HepG2 (cell line): ENCODE data around the gene LOC128125822.

Experiments
- ATAC-seq: fragments of 200-7000 bp; cut with Tn5 transposase; 3 replicates; pipeline ENCODE4 v1.9.1; 2020; ENCODE audit warnings: mild to moderate bottlenecking, moderate library complexity
- BruUV-seq: library from RNA; stranded (reverse); fragments of 400-500 nt; replicated peaks from 2 replicates; lab custom pipeline; 2021; lab: Mats Ljungman, UMichigan
- CTCF ChIA-PET: fragments of 300-600 bp; formaldehyde crosslinking; extraction: SDS; loops from one replicate; lab custom pipeline; 2021; ENCODE audit warnings: low total read pairs, inconsistent platforms, low intra/inter-chr PET ratio; lab: Yijun Ruan, JAX
- POLR2A ChIA-PET: fragments of 350-600 bp; sonication (Branson Sonifier 250); formaldehyde crosslinking; loops from one replicate; lab custom pipeline; 2020; ENCODE audit warnings: antibody characterized with exemption, inconsistent platforms; lab: Yijun Ruan, JAX
- DNase-seq: peaks from one replicate; pipeline ENCODE4 v3.0.0-alpha.2; 2015; ENCODE audit warnings: low spot score
- FAIRE-seq: peaks from 3 replicates; lab custom pipeline; 2011; peaks lifted over from hg19 to GRCh38; lab: Jason Lieb, UNC
- H2AFZ ChIP-seq: one replicate; pipeline ENCODE4 v1.6.1; 2011; ENCODE audit warnings: low read length, inconsistent platforms
- H3K27ac ChIP-seq: fragments of 300-600 bp; 3 replicates; pipeline ENCODE4 v1.8.0; 2011; ENCODE audit warnings: mixed run types, mild to moderate bottlenecking, mixed read lengths, low read length, inconsistent platforms; ENCODE audit not compliant: insufficient read depth; ENCODE audit errors: extremely low read length
- H3K27me3 ChIP-seq, 2 experiments: fragments of 200-600 bp in 1 of 2; 2 replicates in 1 of 2; 3 replicates in 1 of 2; pipeline versions ENCODE4 v1.6.0 to v1.8.0; 2011; ENCODE audit warnings: low read length in 2 of 2, mild to moderate bottlenecking in 2 of 2, moderate library complexity in 2 of 2, inconsistent platforms in 1 of 2; ENCODE audit not compliant: insufficient read depth in 2 of 2, control insufficient read depth in 1 of 2
- H3K36me3 ChIP-seq, 2 experiments: fragments of 200-600 bp in 1 of 2; replicated peaks in 1 of 2; 2 replicates in 1 of 2; 3 replicates in 1 of 2; pipeline versions ENCODE4 v1.5.1 to v1.8.0; 2011; ENCODE audit warnings: low read length in 2 of 2, inconsistent platforms in 1 of 2; ENCODE audit not compliant: insufficient read depth in 2 of 2, control insufficient read depth in 1 of 2
- H3K4me1 ChIP-seq: 2 replicates; pipeline ENCODE4 v1.5.1; 2012; ENCODE audit warnings: low read length, inconsistent platforms; ENCODE audit not compliant: insufficient read depth
- H3K4me2 ChIP-seq: 2 replicates; pipeline ENCODE4 v1.6.0; 2011; ENCODE audit warnings: low read depth, low read length, inconsistent platforms
- H3K4me3 ChIP-seq, 3 experiments: fragments of 200-600 bp in 1 of 3; sonication (generic), shearing (Covaris generic) in 1 of 3; replicated peaks in 1 of 3; 2 replicates each; pipeline ENCODE4 v1.5.1; 2011 to 2016; ENCODE audit warnings: low read length in 3 of 3, inconsistent platforms in 2 of 3, low read depth in 2 of 3, mild to moderate bottlenecking in 2 of 3, control low read depth in 1 of 3, mixed read lengths in 1 of 3; ENCODE audit not compliant: insufficient read depth in 1 of 3
- H3K79me2 ChIP-seq: one replicate; pipeline ENCODE4 v1.6.1; 2011; ENCODE audit warnings: low read length, inconsistent platforms; ENCODE audit not compliant: insufficient read depth
- H3K9ac ChIP-seq: 2 replicates; pipeline ENCODE4 v1.6.0; 2011; ENCODE audit warnings: mild to moderate bottlenecking, low read depth, low read length, inconsistent platforms; ENCODE audit not compliant: insufficient read depth
- H3K9me3 ChIP-seq: 2 replicates; pipeline ENCODE4 v1.5.1; 2012; ENCODE audit warnings: mild to moderate bottlenecking, low read length
- H4K20me1 ChIP-seq: 2 replicates; pipeline ENCODE4 v1.6.0; 2011; ENCODE audit warnings: inconsistent platforms, mild to moderate bottlenecking, low read length, moderate library complexity; ENCODE audit not compliant: insufficient read depth
- CBX5 ChIP-seq: sonication (generic); formaldehyde crosslinking; IDR thresholded peaks from 2 replicates; pipeline ENCODE4 v1.4.0; 2020; ENCODE audit warnings: missing genetic modification reagents, borderline replicate concordance
- DNMT3B ChIP-seq: conservative IDR thresholded peaks from 2 replicates; pipeline ENCODE4 v1.6.1; 2016; ENCODE audit warnings: missing biosample characterization, control low read depth
- FOXA1 ChIP-seq, 2 experiments: fragments of 450-650 bp in 1 of 2; sonication (generic) in 1 of 2; formaldehyde crosslinking in 1 of 2; IDR thresholded peaks; 2 replicates each; pipeline versions ENCODE4 v1.4.0 to v1.6.1; 2016 to 2020; ENCODE audit warnings: missing genetic modification reagents in 1 of 2
- HDAC1 ChIP-seq: sonication (generic); formaldehyde crosslinking; IDR thresholded peaks from 2 replicates; pipeline ENCODE4 v1.5.1; 2020; ENCODE audit warnings: mild to moderate bottlenecking, missing genetic modification reagents
- HNRNPL ChIP-seq: fragments of 200-400 bp; formaldehyde crosslinking; IDR thresholded peaks from 2 replicates; pipeline ENCODE4 v1.6.1; 2017; ENCODE audit warnings: mild to moderate bottlenecking, low read depth, low read length
- KLF6 ChIP-seq: IDR thresholded peaks from 2 replicates; pipeline ENCODE4 v1.8.0; 2016; ENCODE audit warnings: missing biosample characterization, missing genetic modification reagents
- KLF9 ChIP-seq: IDR thresholded peaks from 2 replicates; pipeline ENCODE4 v1.6.1; 2016; ENCODE audit warnings: low read depth
- LCORL ChIP-seq, 2 experiments: fragments of 450-650 bp in 1 of 2; sonication (generic) in 1 of 2; formaldehyde crosslinking in 1 of 2; IDR thresholded peaks; 2 replicates each; pipeline versions ENCODE4 v1.5.0 to v1.6.1; 2017 to 2020; ENCODE audit warnings: antibody characterized with exemption in 1 of 2, missing genetic modification reagents in 1 of 2
- SKI ChIP-seq: fragments of 450-650 bp; IDR thresholded peaks from one replicate; pipeline ENCODE4 v1.6.1; 2018; ENCODE audit warnings: mild to moderate bottlenecking; ENCODE audit not compliant: partially characterized antibody
- SP1 ChIP-seq, 2 experiments: fragments of 450-650 bp in 1 of 2; sonication (generic) in 1 of 2; formaldehyde crosslinking in 1 of 2; IDR thresholded peaks; 2 replicates each; pipeline versions ENCODE4 v1.4.0 to v1.6.1; 2016 to 2020; ENCODE audit warnings: missing genetic modification reagents in 1 of 2
- TCF12 ChIP-seq, 2 experiments: fragments of 450-650 bp in 1 of 2; sonication (generic) in 1 of 2; formaldehyde crosslinking in 1 of 2; IDR thresholded peaks; 2 replicates each; pipeline versions ENCODE4 v1.6.1 to v1.8.0; 2017 to 2022; ENCODE audit warnings: antibody characterized with exemption in 1 of 2, mild to moderate bottlenecking in 1 of 2, missing genetic modification reagents in 1 of 2, moderate library complexity in 1 of 2
- ZBTB42 ChIP-seq: sonication (generic); formaldehyde crosslinking; IDR thresholded peaks from 2 replicates; pipeline ENCODE4 v1.5.0; 2020; ENCODE audit warnings: mild to moderate bottlenecking, missing genetic modification reagents
- ZFP41 ChIP-seq: sonication (generic); formaldehyde crosslinking; IDR thresholded peaks from 2 replicates; pipeline ENCODE4 v1.4.0; 2020; ENCODE audit warnings: mild to moderate bottlenecking, missing genetic modification reagents, borderline replicate concordance
- WGBS: methylation state at CpG from one replicate; pipeline ENCODE4 v1.1.6; 2017; ENCODE audit warnings: low lambda C conversion rate; 5-methylcytosine and 5-hydroxymethylcytosine counted together
- in situ Hi-C: cut with HindIII; loops from 2 replicates; pipeline ENCODE4 v1.10.0; 2017; ENCODE audit warnings: low pct_unique_long_range_greater_than_20kb; ENCODE audit not compliant: extremely low pct_ligation_motif_present
- intact Hi-C: fragments of 100-400 bp; cut with micrococcal nuclease; formaldehyde crosslinking; loops from one replicate; pipeline ENCODE4 v1.10.0; 2022; ENCODE audit not compliant: unreplicated experiment
- TF ChIP-seq, protein P1 (sequence below): sonication (generic); formaldehyde crosslinking; IDR thresholded peaks from 2 replicates; pipeline ENCODE4 v1.4.0; 2020; ENCODE audit warnings: missing genetic modification reagents
- TF ChIP-seq, protein P2 (sequence below): sonication (generic); formaldehyde crosslinking; conservative IDR thresholded peaks from 2 replicates; pipeline ENCODE4 v1.4.0; 2020; ENCODE audit warnings: mild to moderate bottlenecking, missing genetic modification reagents, moderate library complexity
- TF ChIP-seq, protein P3 (sequence below): IDR thresholded peaks from 2 replicates; pipeline ENCODE4 v1.6.1; 2018; ENCODE audit warnings: missing genetic modification reagents, mild to moderate bottlenecking, missing compliant biosample characterization

The LOC128125822 gene

DNA sequence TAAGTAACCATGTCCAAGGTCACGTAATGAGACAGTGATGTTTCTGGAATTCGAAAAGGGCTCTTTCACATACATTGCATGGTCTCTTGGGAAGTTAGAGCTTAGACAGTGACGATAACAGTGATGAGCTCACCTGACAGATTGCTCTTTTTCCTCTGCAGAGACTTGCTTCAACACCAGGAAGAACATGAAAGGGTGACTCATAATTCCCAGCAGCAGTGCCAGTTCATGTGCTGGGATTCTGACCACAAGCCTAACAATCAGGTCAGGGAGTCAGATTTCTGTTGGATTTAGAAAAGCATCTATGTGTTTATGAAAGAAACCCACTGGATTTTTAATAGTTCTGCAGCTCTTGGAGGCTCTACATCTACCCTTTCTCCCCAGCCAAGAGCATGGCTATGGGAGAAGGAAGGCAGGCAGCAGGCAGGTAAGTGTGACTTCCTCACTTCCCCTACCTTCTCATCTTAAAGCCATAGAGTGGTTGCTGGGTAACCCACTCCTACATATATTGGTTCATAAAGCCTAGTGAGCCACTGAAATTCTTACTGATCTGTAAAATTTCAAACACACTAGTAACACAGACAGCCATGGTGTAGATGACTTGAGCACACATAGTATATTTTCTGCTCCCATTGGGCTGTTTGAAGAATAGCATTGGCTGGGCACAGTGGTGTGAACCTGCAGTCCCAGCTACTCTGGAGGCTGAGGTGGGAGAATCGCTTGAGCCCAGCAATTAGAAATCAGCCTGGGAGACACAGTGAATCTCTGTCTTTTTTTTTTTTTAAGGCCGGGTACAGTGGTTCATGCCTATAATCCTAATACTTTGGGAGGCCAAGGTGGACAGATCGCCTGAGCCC lies 44.4 kb upstream of the LOC128125822 start:
- H3K36me3 ChIP-seq, result peaks cover 11 to 27% of the 10 kb centered on the region in 2 experiments
- intact Hi-C loops, result loop anchor here (1.0 kb wide), 3 partner anchors 14 to 46 kb away; no protein-coding TSS in a partner anchor
- H3K79me2 ChIP-seq, result peaks cover 76% of the 10 kb centered on the region
- peaks cover 80% of the 10 kb centered on the region for H3K4me1 ChIP-seq
- H3K27ac ChIP-seq, result peak overlapping the region; percentile 82
- WGBS, result 61% methylated on average over 6 of the region's 6 CpGs
- peak; percentile 99 for DNase-seq
- peak; percentile 92 for ATAC-seq
- peak overlapping the region in 1 of 3 experiments; percentile 8; a peak in 1 of 6 replicates for H3K4me3 ChIP-seq
- H3K9me3 ChIP-seq, result no peaks in the 10 kb centered on the region
- no peaks in the 10 kb centered on the region for H3K27me3 ChIP-seq
- H3K4me2 ChIP-seq, result peak overlapping the region; percentile 70
- BruUV-seq, result TSS peak; percentile 3
- no peaks in the 10 kb centered on the region for H4K20me1 ChIP-seq
- ChIA-PET POLR2A (interaction anchor here (0.9 to 4.6 kb wide), 19 partner anchors 8 to 175 kb away, joined by 3 to 118 read pairs (median 5); no protein-coding TSS in a partner anchor), CTCF (no interaction called here)
- in situ Hi-C loops, result no loop called here
- H2AFZ ChIP-seq, result no peak overlapping the region
- H3K9ac ChIP-seq, result peak overlapping the region; percentile 75
- FAIRE-seq, result peak; percentile 66
- no peak for TF ChIP-seq SP1 (IDR thresholded peaks at IDR 0.05)
- TF ChIP-seq SP1 (CRISPR knock-in tag; IDR thresholded peaks at IDR 0.05), result no peak
- TF ChIP-seq KLF6 (CRISPR knock-in tag), result peak; percentile 71; the same call in 1 of the 2 replicates
- TF ChIP-seq, protein P1, sequence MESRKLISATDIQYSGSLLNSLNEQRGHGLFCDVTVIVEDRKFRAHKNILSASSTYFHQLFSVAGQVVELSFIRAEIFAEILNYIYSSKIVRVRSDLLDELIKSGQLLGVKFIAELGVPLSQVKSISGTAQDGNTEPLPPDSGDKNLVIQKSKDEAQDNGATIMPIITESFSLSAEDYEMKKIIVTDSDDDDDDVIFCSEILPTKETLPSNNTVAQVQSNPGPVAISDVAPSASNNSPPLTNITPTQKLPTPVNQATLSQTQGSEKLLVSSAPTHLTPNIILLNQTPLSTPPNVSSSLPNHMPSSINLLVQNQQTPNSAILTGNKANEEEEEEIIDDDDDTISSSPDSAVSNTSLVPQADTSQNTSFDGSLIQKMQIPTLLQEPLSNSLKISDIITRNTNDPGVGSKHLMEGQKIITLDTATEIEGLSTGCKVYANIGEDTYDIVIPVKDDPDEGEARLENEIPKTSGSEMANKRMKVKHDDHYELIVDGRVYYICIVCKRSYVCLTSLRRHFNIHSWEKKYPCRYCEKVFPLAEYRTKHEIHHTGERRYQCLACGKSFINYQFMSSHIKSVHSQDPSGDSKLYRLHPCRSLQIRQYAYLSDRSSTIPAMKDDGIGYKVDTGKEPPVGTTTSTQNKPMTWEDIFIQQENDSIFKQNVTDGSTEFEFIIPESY (CRISPR knock-in tag), result peak; percentile 74
- no peak for TF ChIP-seq HNRNPL
- peak; percentile 68 for TF ChIP-seq HDAC1
- TF ChIP-seq SKI, result peak; percentile 63
- TF ChIP-seq LCORL (IDR thresholded peaks at IDR 0.05), result no peak
- peak; percentile 77 for TF ChIP-seq LCORL (CRISPR knock-in tag; IDR thresholded peaks at IDR 0.05)
- TF ChIP-seq FOXA1 (IDR thresholded peaks at IDR 0.05), result no peak
- peak; percentile 75 for TF ChIP-seq FOXA1 (CRISPR knock-in tag; IDR thresholded peaks at IDR 0.05)
- TF ChIP-seq KLF9 (CRISPR knock-in tag), result no peak
- TF ChIP-seq CBX5 (CRISPR knock-in tag), result peak; percentile 77; the same call in 1 of the 2 replicates
- TF ChIP-seq DNMT3B (CRISPR knock-in tag), result peak; percentile 96
- no peak for TF ChIP-seq ZFP41
- no peak for TF ChIP-seq ZBTB42 (CRISPR knock-in tag)
- TF ChIP-seq TCF12 (IDR thresholded peaks at IDR 0.05), result no peak
- TF ChIP-seq TCF12 (CRISPR knock-in tag; IDR thresholded peaks at IDR 0.05), result no peak
- TF ChIP-seq, protein P2, sequence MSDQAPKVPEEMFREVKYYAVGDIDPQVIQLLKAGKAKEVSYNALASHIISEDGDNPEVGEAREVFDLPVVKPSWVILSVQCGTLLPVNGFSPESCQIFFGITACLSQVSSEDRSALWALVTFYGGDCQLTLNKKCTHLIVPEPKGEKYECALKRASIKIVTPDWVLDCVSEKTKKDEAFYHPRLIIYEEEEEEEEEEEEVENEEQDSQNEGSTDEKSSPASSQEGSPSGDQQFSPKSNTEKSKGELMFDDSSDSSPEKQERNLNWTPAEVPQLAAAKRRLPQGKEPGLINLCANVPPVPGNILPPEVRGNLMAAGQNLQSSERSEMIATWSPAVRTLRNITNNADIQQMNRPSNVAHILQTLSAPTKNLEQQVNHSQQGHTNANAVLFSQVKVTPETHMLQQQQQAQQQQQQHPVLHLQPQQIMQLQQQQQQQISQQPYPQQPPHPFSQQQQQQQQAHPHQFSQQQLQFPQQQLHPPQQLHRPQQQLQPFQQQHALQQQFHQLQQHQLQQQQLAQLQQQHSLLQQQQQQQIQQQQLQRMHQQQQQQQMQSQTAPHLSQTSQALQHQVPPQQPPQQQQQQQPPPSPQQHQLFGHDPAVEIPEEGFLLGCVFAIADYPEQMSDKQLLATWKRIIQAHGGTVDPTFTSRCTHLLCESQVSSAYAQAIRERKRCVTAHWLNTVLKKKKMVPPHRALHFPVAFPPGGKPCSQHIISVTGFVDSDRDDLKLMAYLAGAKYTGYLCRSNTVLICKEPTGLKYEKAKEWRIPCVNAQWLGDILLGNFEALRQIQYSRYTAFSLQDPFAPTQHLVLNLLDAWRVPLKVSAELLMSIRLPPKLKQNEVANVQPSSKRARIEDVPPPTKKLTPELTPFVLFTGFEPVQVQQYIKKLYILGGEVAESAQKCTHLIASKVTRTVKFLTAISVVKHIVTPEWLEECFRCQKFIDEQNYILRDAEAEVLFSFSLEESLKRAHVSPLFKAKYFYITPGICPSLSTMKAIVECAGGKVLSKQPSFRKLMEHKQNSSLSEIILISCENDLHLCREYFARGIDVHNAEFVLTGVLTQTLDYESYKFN (CRISPR knock-in tag), result peak; percentile 57; the same call in 1 of the 2 replicates
- TF ChIP-seq, protein P3, sequence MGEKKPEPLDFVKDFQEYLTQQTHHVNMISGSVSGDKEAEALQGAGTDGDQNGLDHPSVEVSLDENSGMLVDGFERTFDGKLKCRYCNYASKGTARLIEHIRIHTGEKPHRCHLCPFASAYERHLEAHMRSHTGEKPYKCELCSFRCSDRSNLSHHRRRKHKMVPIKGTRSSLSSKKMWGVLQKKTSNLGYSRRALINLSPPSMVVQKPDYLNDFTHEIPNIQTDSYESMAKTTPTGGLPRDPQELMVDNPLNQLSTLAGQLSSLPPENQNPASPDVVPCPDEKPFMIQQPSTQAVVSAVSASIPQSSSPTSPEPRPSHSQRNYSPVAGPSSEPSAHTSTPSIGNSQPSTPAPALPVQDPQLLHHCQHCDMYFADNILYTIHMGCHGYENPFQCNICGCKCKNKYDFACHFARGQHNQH (CRISPR knock-in tag), result peak; percentile 93
